ENCODE data around the gene VPS72. TPM values are rescaled to one million over a fixed set of nuclear protein-coding genes. Genes with fewer than 3 reads are reported as not detected.
A peak's percentile ranks its signal among the peaks of the same experiment; 100 is the strongest.

VPS72 gene
- total and polyA plus RNA-seq, 2 of the 13 experiments (the other 11 are each of a cell fraction or from before 2014, with no cell fraction given) = 33.7 to 34.5 TPM

- TF ChIP-seq ZXDC (CRISPR knock-in tag; IDR thresholded peaks at IDR 0.05) = 0 out of 2 replicates have a peak, but pooled peaks have one; percentile 62
- TF ChIP-seq PHF20 (CRISPR knock-in tag; IDR thresholded peaks at IDR 0.05) = peak; percentile 97
- TF ChIP-seq PITX1 (CRISPR knock-in tag; IDR thresholded peaks at IDR 0.05) = peak; percentile 63
- no peak for TF ChIP-seq SOX6 (IDR thresholded peaks at IDR 0.05)
- peak; percentile 68 for TF ChIP-seq SOX6 (CRISPR knock-in tag; IDR thresholded peaks at IDR 0.05)
- TF ChIP-seq TGIF2 (CRISPR knock-in tag; IDR thresholded peaks at IDR 0.05) = no peak
- peak; percentile 62; the same call in 1 of the 2 replicates for TF ChIP-seq ZSCAN9 (CRISPR knock-in tag; IDR thresholded peaks at IDR 0.05; ENCODE audit: borderline replicate concordance)
- TF ChIP-seq CEBPG (CRISPR knock-in tag; IDR thresholded peaks at IDR 0.05) = peak; percentile 23; the same call in 1 of the 2 replicates
- peak; percentile 28; the same call in 1 of the 2 replicates for TF ChIP-seq TP53 (CRISPR knock-in tag; conservative IDR thresholded peaks at IDR 0.05)
- no peak; the same call in 1 of the 2 replicates for TF ChIP-seq SRY (CRISPR knock-in tag; IDR thresholded peaks at IDR 0.05)
- TF ChIP-seq GRHL1 (CRISPR knock-in tag; conservative IDR thresholded peaks at IDR 0.05) = no peak
- TF ChIP-seq MAFK (conservative IDR thresholded peaks at IDR 0.05 in 1 of 2, IDR thresholded peaks at IDR 0.05 in 1 of 2; ENCODE audit: low read length in 2 of 2) = peak in 1 of 2 experiments; percentile 10; a peak in 1 of 4 replicates
- peak; percentile 87; the same call in 1 of the 2 replicates for TF ChIP-seq IRF9 (CRISPR knock-in tag; IDR thresholded peaks at IDR 0.05; ENCODE audit: borderline replicate concordance)
- TF ChIP-seq ZNF124 (CRISPR knock-in tag; IDR thresholded peaks at IDR 0.05) = peak; percentile 81
- TF ChIP-seq XRCC5 (optimal IDR thresholded peaks at IDR 0.05; ENCODE audit: low read length) = peak; percentile 100
- TF ChIP-seq ZNF710 (CRISPR knock-in tag; IDR thresholded peaks at IDR 0.05; ENCODE audit: borderline replicate concordance) = peak; percentile 51; the same call in 1 of the 2 replicates
- 0 out of 2 replicates have a peak, but pooled peaks have one; percentile 32 for TF ChIP-seq ZNF546 (CRISPR knock-in tag; conservative IDR thresholded peaks at IDR 0.05)
- no peak for TF ChIP-seq ZNF513 (CRISPR knock-in tag; conservative IDR thresholded peaks at IDR 0.05)
- TF ChIP-seq KLF12 (CRISPR knock-in tag; IDR thresholded peaks at IDR 0.05; ENCODE audit: borderline replicate concordance) = peak; percentile 98
- TF ChIP-seq EEA1 (CRISPR knock-in tag; IDR thresholded peaks at IDR 0.05; ENCODE audit: borderline replicate concordance) = peak; percentile 65; the same call in 1 of the 2 replicates
Measured at GRCh38 chr1:151189637-151190445, at the start of gene VPS72 (continued).

Measured in HepG2 (cell line).